Activated T-helper 1 cell treated with anti-CD3 and anti-CD28 coated beads, Interleukin-12 subunit alpha, Interleukin-12 subunit beta, Interleukin-2, Interleukin-4 antibody, amounts not matched to agents 30 ng/mL and 10 ng/mL and 1 ng/mL, durations not matched to agents 14 hours and 24 hours and 36 hours (primary cell): ENCODE results near the gene CCDC159. TPM values are rescaled to one million over a fixed set of nuclear protein-coding genes. Genes with fewer than 3 reads are reported as not detected.
"Not testable (repeated sequence)": the region's sequence is repeated elsewhere in the genome, so short reads cannot be mapped to it uniquely, and the experiment has no call there.

ENCODE experiments used
- DNase-seq: peaks from one replicate; pipeline ENCODE4 v3.0.0; 2021; ENCODE audit warnings: low spot score
- H3K27ac Mint-ChIP-seq: one replicate; pipeline ENCODE4 v1.8.0; 2021; ENCODE audit warnings: mild to moderate bottlenecking, mixed read lengths
- H3K27me3 Mint-ChIP-seq: one replicate; pipeline ENCODE4 v1.8.0; 2022; ENCODE audit warnings: mild to moderate bottlenecking, moderate library complexity, mixed read lengths; ENCODE audit not compliant: insufficient read depth
- H3K36me3 Mint-ChIP-seq: one replicate; pipeline ENCODE4 v1.8.0; 2021; ENCODE audit warnings: low read depth, mixed read lengths
- H3K4me1 Mint-ChIP-seq: one replicate; pipeline ENCODE4 v1.8.0; 2021; ENCODE audit warnings: low read depth, mixed read lengths
- H3K4me3 Mint-ChIP-seq: one replicate; pipeline ENCODE4 v1.8.0; 2021; ENCODE audit warnings: mild to moderate bottlenecking, moderate library complexity, mixed read lengths
- H3K9me3 Mint-ChIP-seq: one replicate; pipeline ENCODE4 v1.8.0; 2021; ENCODE audit warnings: mixed read lengths
- intact Hi-C: fragments of 100-400 bp; cut with micrococcal nuclease; formaldehyde crosslinking; loops from one replicate; pipeline ENCODE4 v1.15.1; 2024
- total RNA-seq: library from RNA; stranded (reverse); gene quantifications from 2 replicates; pipeline ENCODE4 v1.2.3, GENCODE V29; 2022

Gene CCDC159
- total RNA-seq, 1 donor from 2014 or later: 10.7 TPM

DNA sequence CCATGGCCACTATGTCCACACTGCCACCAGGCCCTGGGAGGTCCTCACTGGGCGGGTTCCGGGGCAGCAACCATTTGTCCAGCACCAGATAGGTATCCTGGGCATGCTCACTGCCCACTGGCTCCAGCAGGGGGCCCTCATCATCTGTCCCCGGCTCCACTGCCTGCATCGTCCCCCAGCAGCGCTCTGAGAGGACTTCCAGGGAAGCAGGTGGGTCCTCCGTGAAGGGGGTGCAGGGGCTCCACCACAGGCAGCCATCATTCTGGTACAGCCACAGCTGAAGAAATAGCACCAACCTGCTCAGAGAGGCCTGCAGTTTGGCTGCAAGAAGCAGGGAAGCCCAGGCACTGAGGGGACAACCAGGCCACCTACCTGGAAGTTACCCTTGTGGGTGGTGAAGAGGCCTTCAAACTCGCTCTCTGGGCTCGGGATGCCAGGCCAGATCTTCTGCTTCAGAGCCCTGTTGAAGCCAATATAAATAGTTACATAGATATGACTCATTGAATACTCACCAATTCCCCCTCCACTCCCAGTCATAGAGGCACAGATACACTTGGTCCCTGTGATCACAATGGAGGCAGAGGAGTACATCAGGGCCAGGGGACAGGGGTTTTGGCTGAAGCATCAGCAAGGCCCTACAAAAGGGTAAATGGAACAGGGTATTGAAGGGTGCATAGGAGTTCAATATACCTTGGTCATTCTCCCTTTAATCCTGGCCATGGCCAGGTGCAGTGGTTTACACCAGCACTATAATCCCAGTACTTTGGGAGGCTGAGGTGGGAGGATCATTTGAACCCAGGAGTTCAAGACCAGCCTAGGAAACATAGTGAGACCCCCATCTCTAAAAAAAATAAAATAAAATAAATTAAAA is 32.2 kb downstream of the CCDC159 start:
- Mint-ChIP-seq H3K4me3 (peak overlapping the region; percentile 64), H3K27me3 (peaks cover 7% of the 10 kb centered on the region), H3K27ac (peak overlapping the region; percentile 84), H3K9me3 (no peaks in the 10 kb centered on the region), H3K4me1 (peaks cover 36% of the 10 kb centered on the region), H3K36me3 (peaks cover 19% of the 10 kb centered on the region)
- DNase-seq: no peak
- intact Hi-C loops: no loop called here

DNA sequence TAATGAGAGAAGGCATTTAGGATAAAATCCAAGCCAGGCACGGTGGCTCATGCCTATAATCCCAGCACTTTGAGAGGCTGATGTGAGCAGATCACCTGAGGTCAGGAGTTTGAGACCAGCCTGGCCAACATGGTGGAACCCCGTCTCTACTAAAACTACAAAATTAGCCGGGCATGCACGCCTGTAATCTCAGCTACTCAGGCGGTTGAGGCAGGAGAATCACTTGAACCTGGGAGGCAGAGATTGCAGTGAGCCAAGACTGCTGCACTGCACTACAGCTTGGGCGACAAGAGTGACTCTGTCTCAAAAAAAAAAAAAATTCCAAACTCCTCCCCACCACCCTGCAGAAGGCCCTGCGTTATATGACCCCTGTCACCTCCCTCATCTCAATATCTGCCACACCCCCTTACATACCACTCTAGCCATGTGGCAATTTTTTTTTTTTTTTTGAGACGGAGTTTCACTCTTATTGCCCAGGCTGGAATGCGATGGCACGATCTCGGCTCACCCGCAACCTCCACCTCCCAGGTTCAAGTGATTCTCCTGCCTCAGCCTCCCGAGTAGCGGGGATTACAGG is 33.0 kb downstream of the CCDC159 start:
- intact Hi-C loops, H3K9me3 Mint-ChIP-seq, DNase-seq, H3K4me3 Mint-ChIP-seq, H3K27me3 Mint-ChIP-seq: not testable (repeated sequence)
- H3K27ac Mint-ChIP-seq: peak overlapping the region; percentile 27
- peaks cover 36% of the 10 kb centered on the region for H3K4me1 Mint-ChIP-seq
- H3K36me3 Mint-ChIP-seq: peaks cover 19% of the 10 kb centered on the region

DNA sequence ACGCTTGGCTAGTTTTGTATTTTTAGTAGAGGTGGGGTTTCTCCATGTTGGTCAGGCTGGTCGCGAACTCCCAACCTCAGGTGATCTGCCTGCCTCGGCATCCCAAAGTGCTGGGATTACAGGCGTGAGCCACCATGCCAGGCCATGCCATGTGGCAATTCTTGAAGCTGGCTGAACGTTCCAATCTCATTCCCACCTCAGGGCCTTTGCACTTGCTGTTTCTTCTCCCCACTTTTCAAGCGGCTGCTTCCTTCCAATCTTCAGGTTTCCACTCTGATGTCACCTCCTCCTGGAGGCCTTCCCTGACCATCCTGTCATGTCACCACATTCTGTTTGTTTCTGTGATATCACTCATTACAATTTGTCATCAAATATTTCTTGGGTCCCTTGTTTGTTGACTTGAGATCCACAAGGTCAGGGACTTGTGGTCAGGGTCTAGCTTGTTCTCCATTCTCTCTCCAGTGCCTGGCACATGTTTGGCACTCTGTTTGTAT is 33.6 kb downstream of the CCDC159 start:
- H3K36me3 Mint-ChIP-seq: peaks cover 19% of the 10 kb centered on the region
- intact Hi-C loops: no loop called here
- H3K4me3 Mint-ChIP-seq: peak overlapping the region; percentile 88
- peaks cover 13% of the 10 kb centered on the region for H3K27me3 Mint-ChIP-seq
- H3K9me3 Mint-ChIP-seq: no peaks in the 10 kb centered on the region
- H3K4me1 Mint-ChIP-seq: peaks cover 36% of the 10 kb centered on the region
- peak overlapping the region; percentile 100 for H3K27ac Mint-ChIP-seq
- no peak for DNase-seq

- peak overlapping the region; percentile 88 for H3K4me3 Mint-ChIP-seq
- intact Hi-C loops: loop anchor here (1.0 kb wide), 6 partner anchors 35 to 258 kb away; partner anchors contain the start of genes CCDC159, ODAD3, PRKCSH and TMEM205
- peaks cover 16% of the 10 kb centered on the region for H3K27me3 Mint-ChIP-seq
- DNase-seq: peak; percentile 96
- H3K36me3 Mint-ChIP-seq: peaks cover 15% of the 10 kb centered on the region
- no peaks in the 10 kb centered on the region for H3K9me3 Mint-ChIP-seq
- peak overlapping the region; percentile 100 for H3K27ac Mint-ChIP-seq
- peaks cover 32% of the 10 kb centered on the region for H3K4me1 Mint-ChIP-seq
Measured at GRCh38 chr19:11380653-11381537, 34.6 kb downstream of the CCDC159 start.

- peaks cover 6% of the 10 kb centered on the region for H3K36me3 Mint-ChIP-seq
- H3K9me3 Mint-ChIP-seq: no peaks in the 10 kb centered on the region
- H3K27ac Mint-ChIP-seq: peak overlapping the region; percentile 74
- H3K4me3 Mint-ChIP-seq: peak overlapping the region; percentile 80
- intact Hi-C loops: loop anchor here (2.0 kb wide), 1 partner anchor 186 kb away; the partner anchor contains the start of gene KANK2
- peaks cover 19% of the 10 kb centered on the region for H3K4me1 Mint-ChIP-seq
- DNase-seq: no peak
- H3K27me3 Mint-ChIP-seq: peaks cover 22% of the 10 kb centered on the region
Measured at GRCh38 chr19:11382898-11383705, 36.8 kb downstream of the CCDC159 start.

DNA sequence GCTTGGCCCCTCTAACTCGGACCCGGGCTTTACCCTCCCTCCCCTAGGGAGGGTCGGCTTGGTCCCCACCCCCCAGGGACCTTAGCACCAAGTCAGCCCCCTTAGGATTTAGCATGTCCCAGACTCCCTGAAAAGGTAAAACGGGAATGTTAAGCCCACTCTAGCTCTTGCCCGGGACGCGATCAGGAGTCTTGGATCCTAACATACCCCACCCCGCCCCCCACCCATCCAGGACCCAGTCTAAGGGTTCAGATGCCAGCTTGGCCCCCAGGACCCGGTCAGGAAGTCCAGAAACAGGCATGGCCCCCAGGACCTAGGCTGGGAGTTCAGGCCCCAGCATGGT is 37.4 kb downstream of the CCDC159 start:
- intact Hi-C loops: loop anchor here (2.0 kb wide), 1 partner anchor 187 kb away; the partner anchor contains the start of gene KANK2
- Mint-ChIP-seq H3K27me3 (peaks cover 22% of the 10 kb centered on the region), H3K9me3 (no peaks in the 10 kb centered on the region), H3K27ac (no peak overlapping the region), H3K4me3 (no peak overlapping the region), H3K36me3 (peaks cover 5% of the 10 kb centered on the region), H3K4me1 (peaks cover 14% of the 10 kb centered on the region)
- DNase-seq: no peak

DNA sequence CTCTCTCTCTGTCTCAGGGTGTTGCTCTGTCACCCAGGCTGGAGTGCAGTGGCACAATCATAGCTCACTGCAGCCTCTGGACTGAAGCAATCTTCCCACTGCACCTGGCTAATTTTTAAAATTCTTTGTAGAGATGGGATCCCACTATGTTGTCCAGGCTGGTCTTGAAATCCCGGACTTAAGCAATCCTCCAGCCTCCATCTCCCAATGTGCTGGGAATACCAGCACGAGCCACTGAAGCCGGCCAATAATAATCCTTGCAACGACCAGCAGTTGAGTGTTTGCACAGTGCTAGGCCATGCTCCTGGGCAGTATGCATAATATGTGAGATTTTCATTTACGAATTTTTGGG is 38.4 kb downstream of the CCDC159 start:
- intact Hi-C loops: no loop called here

DNA sequence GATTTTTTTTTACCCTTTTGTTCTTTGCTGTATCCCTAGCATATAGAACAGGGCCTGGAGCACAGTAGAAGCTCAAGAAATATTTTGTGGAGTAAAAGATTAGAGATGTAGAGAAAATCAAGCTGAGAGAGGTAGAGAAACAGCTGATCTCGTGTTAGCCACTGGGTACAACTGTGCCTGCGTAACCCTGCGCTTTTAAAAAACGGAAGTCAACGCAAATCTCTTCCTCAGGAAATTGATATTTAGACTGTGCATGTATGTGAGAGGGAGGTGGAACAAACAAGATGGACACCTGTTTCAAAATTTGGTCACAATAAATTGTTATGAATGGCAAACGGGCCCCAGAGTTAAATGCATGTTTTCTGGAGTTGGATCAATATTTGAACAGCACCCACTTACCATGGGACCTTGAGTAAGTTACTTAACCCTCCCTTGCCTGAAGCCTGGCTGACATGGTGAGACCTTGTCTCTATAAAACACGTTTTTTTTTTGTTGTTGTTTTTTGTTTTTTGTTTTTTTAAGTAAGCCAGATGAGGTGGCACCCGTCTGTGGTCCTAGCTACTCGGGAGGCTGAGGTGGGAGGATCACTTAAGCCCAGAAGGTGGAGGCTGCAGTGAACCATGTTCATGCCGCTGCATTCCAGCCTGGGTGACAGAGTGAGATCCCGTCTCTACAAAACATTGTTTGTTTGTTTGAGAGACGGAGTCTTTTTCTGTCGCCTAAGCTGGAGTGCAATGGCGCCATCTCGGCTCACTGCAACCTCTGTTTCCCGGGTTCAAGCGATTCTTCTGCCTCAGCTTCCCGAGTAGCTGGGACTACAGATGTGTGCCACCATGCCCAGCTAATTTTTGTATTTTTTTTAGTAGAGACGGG is 41.1 kb downstream of the CCDC159 start:
- DNase-seq: no peak
- H3K27me3 Mint-ChIP-seq: peaks cover 22% of the 10 kb centered on the region
- no peaks in the 10 kb centered on the region for H3K36me3 Mint-ChIP-seq
- H3K4me1 Mint-ChIP-seq: no peaks in the 10 kb centered on the region
- intact Hi-C loops: no loop called here
- no peaks in the 10 kb centered on the region for H3K9me3 Mint-ChIP-seq
- no peak overlapping the region for H3K27ac Mint-ChIP-seq
- no peak overlapping the region for H3K4me3 Mint-ChIP-seq

More for the DNA sequence above, 38.4 kb downstream of the CCDC159 start:
- H3K27me3 Mint-ChIP-seq: peaks cover 22% of the 10 kb centered on the region
- H3K4me1 Mint-ChIP-seq: peaks cover 8% of the 10 kb centered on the region
- no peak overlapping the region for H3K27ac Mint-ChIP-seq
- DNase-seq: no peak
- no peaks in the 10 kb centered on the region for H3K9me3 Mint-ChIP-seq
- H3K36me3 Mint-ChIP-seq: peaks cover 4% of the 10 kb centered on the region
- H3K4me3 Mint-ChIP-seq: no peak overlapping the region

DNA sequence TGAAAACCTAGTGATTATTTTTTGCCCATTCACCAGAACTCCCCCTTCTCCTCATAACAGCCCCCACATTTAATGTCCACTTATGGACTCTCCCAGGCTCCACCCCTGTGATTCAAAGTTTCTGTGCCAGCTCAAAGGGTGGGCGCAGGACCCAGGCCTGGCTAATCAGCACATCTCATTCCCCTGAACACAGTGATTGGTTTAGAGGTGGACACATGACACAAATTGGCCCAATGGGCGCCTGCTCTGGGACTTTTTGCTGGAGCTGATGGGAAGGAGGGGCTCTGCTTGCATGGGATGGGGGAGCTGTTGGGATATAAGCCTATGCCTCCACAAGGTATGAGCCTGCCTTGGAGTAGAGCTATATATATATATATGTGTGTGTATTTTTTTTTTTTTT is 44.0 kb downstream of the CCDC159 start:
- intact Hi-C loops: no loop called here
- H3K27me3 Mint-ChIP-seq: peaks cover 9% of the 10 kb centered on the region
- no peak overlapping the region for H3K4me3 Mint-ChIP-seq
- H3K27ac Mint-ChIP-seq: no peak overlapping the region
- no peaks in the 10 kb centered on the region for H3K9me3 Mint-ChIP-seq
- no peak for DNase-seq
- H3K4me1 Mint-ChIP-seq: peaks cover 4% of the 10 kb centered on the region
- H3K36me3 Mint-ChIP-seq: no peaks in the 10 kb centered on the region

- Mint-ChIP-seq H3K27me3 (peaks cover 9% of the 10 kb centered on the region), H3K36me3 (no peaks in the 10 kb centered on the region), H3K27ac (no peak overlapping the region), H3K9me3 (no peaks in the 10 kb centered on the region), H3K4me1 (peaks cover 6% of the 10 kb centered on the region), H3K4me3 (no peak overlapping the region)
- DNase-seq: no peak
- intact Hi-C loops: no loop called here
Measured at GRCh38 chr19:11390933-11391680, 44.8 kb downstream of the CCDC159 start.

DNA sequence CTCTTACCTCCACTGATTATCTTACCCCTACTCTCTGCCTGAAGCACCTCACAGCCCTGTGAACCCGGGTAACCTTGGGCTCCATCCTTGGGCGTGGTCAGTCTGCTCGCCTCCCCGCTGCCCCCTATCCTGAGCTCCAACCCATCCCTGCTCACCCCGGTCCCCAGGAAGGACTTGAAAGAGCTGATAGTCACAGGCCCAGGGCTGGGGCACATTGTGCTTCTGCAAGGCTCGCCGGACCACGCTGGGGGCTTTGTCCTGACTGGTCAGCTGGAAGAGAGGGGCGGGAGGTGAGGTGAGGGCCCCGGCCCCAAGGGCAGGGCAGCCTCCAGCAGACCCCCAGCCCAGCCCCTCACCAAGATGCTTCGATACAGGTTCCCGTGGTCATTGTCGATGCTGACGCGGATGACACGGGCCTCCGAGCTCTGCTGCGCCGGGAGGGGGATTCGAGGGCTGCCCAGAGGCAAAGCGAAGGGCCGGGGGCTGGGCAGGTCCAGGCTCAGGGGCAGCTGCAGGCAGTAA is 50.8 kb downstream of the CCDC159 start:
- no peaks in the 10 kb centered on the region for H3K9me3 Mint-ChIP-seq
- peaks cover 6% of the 10 kb centered on the region for H3K4me1 Mint-ChIP-seq
- H3K27ac Mint-ChIP-seq: peak overlapping the region; percentile 44
- no peak overlapping the region for H3K4me3 Mint-ChIP-seq
- intact Hi-C loops: no loop called here
- H3K27me3 Mint-ChIP-seq: peaks cover 7% of the 10 kb centered on the region
- no peak for DNase-seq
- no peaks in the 10 kb centered on the region for H3K36me3 Mint-ChIP-seq
